ENCODE measurements around the gene DPP6. TPM values are rescaled to one million over a fixed set of nuclear protein-coding genes. Genes with fewer than 3 reads are reported as not detected.
A peak's percentile ranks its signal among the peaks of the same experiment; 100 is the strongest.

The DPP6 gene
- polyA plus RNA-seq, 1 of the 3 experiments (the other 2 are of a cell fraction) = not detected

DNA sequence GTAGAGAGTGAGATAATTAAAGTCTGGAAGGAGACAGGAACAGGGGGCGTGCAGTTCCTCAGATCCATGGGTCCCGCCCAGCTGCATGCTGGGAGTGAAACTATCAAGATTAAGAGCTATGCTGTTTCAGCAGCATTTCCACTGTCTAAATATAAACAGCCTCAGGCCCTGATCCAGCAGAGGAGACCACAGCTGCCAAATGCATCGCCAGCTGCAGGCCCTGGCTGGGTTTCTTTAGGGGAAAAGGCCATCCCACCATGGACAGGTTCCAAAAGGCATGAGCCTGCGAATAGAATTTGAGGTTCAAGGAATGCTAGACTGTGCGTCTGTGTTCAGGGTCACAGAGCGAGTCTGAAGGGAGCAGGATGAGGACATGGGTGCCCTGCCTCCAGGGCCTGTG lies 539.3 kb downstream of the DPP6 start:
- peaks cover 0 to 23% of the 10 kb centered on the region in 2 experiments; a peak in 1 of 4 replicates for H3K4me1 ChIP-seq (ENCODE audit: control insufficient read depth in 1 of 2, insufficient read depth in 2 of 2, low read depth in 1 of 2, low read length in 1 of 2)
- ChIA-PET CTCF (interaction anchor here (0.9 to 2.4 kb wide), 4 partner anchors 19 to 198 kb away, joined by 3 to 10 read pairs (median 5); no protein-coding TSS in a partner anchor), POLR2A (no interaction called here)
- H3K27me3 ChIP-seq (ENCODE audit: insufficient read depth) = no peaks in the 10 kb centered on the region
- TF ChIP-seq, protein P1, sequence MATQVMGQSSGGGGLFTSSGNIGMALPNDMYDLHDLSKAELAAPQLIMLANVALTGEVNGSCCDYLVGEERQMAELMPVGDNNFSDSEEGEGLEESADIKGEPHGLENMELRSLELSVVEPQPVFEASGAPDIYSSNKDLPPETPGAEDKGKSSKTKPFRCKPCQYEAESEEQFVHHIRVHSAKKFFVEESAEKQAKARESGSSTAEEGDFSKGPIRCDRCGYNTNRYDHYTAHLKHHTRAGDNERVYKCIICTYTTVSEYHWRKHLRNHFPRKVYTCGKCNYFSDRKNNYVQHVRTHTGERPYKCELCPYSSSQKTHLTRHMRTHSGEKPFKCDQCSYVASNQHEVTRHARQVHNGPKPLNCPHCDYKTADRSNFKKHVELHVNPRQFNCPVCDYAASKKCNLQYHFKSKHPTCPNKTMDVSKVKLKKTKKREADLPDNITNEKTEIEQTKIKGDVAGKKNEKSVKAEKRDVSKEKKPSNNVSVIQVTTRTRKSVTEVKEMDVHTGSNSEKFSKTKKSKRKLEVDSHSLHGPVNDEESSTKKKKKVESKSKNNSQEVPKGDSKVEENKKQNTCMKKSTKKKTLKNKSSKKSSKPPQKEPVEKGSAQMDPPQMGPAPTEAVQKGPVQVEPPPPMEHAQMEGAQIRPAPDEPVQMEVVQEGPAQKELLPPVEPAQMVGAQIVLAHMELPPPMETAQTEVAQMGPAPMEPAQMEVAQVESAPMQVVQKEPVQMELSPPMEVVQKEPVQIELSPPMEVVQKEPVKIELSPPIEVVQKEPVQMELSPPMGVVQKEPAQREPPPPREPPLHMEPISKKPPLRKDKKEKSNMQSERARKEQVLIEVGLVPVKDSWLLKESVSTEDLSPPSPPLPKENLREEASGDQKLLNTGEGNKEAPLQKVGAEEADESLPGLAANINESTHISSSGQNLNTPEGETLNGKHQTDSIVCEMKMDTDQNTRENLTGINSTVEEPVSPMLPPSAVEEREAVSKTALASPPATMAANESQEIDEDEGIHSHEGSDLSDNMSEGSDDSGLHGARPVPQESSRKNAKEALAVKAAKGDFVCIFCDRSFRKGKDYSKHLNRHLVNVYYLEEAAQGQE (IDR thresholded peaks at IDR 0.05; ENCODE audit: low read depth, low read length) = no peak
- TF ChIP-seq POLR2AphosphoS5 (IDR thresholded peaks at IDR 0.05; ENCODE audit: low read depth, low read length) = no peak
- TF ChIP-seq GATA2 (CRISPR knock-in tag; IDR thresholded peaks at IDR 0.05) = peak; percentile 57
- no peak for TF ChIP-seq TCF12 (IDR thresholded peaks at IDR 0.05)
- TF ChIP-seq CHD2 (IDR thresholded peaks at IDR 0.05; ENCODE audit: low read length, partially characterized antibody) = peak; percentile 20
- peak; percentile 92 for TF ChIP-seq FOXJ3 (CRISPR knock-in tag; IDR thresholded peaks at IDR 0.05)
- TF ChIP-seq EP300 (IDR thresholded peaks at IDR 0.05; ENCODE audit: borderline replicate concordance in 1 of 2, low read depth in 1 of 2, low read length in 1 of 2) = peak in 1 of 2 experiments; percentile 38; a peak in 1 of 4 replicates
- TF ChIP-seq, protein P2, sequence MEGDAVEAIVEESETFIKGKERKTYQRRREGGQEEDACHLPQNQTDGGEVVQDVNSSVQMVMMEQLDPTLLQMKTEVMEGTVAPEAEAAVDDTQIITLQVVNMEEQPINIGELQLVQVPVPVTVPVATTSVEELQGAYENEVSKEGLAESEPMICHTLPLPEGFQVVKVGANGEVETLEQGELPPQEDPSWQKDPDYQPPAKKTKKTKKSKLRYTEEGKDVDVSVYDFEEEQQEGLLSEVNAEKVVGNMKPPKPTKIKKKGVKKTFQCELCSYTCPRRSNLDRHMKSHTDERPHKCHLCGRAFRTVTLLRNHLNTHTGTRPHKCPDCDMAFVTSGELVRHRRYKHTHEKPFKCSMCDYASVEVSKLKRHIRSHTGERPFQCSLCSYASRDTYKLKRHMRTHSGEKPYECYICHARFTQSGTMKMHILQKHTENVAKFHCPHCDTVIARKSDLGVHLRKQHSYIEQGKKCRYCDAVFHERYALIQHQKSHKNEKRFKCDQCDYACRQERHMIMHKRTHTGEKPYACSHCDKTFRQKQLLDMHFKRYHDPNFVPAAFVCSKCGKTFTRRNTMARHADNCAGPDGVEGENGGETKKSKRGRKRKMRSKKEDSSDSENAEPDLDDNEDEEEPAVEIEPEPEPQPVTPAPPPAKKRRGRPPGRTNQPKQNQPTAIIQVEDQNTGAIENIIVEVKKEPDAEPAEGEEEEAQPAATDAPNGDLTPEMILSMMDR (IDR thresholded peaks at IDR 0.05) = no peak
- TF ChIP-seq RCOR1 (IDR thresholded peaks at IDR 0.05; ENCODE audit: low read length) = peak; percentile 71
- H3K9ac ChIP-seq = no peak overlapping the region
- no peaks in the 10 kb centered on the region for H3K79me2 ChIP-seq (ENCODE audit: insufficient read depth)
- 19% methylated on average over 6 of the region's 6 CpGs for WGBS (ENCODE audit: low lambda C conversion rate)
- no peak overlapping the region for H3K4me2 ChIP-seq
- no peaks in the 10 kb centered on the region for H3F3A ChIP-seq (replicated peaks; ENCODE audit: insufficient read depth)
- no peaks in the 10 kb centered on the region for H4K20me1 ChIP-seq (ENCODE audit: insufficient read depth)
- H3K36me3 ChIP-seq (replicated peaks in 1 of 2; ENCODE audit: control insufficient read depth in 1 of 2, insufficient read depth in 2 of 2, low read length in 1 of 2) = no peaks in the 10 kb centered on the region
- H3K4me3 ChIP-seq (ENCODE audit: low read depth in 2 of 2, low read length in 1 of 2) = no peak overlapping the region
- peaks cover 7% of the 10 kb centered on the region; the same call in 1 of the 2 replicates for H3K9me3 ChIP-seq
- peak overlapping the region in 1 of 2 experiments; percentile 39; a peak in 2 of 4 replicates for H3K27ac ChIP-seq (ENCODE audit: low read depth in 2 of 2, low read length in 1 of 2)
- DNase-seq = peak; percentile 77
- H2AFZ ChIP-seq (ENCODE audit: low read depth) = no peak overlapping the region
- H3K9me2 ChIP-seq = no peaks in the 10 kb centered on the region

DNA sequence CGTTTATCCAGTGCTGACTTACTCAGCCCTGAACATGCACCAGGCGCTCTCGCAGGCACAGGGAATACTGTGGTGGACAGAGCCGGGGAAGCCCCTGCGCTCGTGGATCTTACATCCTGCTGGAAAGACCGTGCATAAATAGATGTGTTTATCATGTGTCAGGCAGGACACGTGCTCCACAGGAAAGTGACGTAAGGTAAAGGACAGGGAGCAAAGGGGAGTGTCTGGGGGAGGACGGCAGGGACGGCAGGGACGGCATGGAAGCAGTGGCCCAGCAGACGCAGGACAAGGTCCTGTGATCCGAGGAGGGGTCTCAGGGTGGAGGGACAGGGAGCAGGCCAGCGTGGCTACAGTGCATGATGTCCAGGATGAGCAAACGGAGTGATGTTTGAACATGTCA lies 540.2 kb downstream of the DPP6 start:
- CTCF ChIA-PET = interaction anchor here (1.0 to 2.4 kb wide), 6 partner anchors 19 to 152 kb away, joined by 3 to 10 read pairs (median 3); no protein-coding TSS in a partner anchor
- POLR2A ChIA-PET = no interaction called here
- H3K4me1 ChIP-seq (ENCODE audit: control insufficient read depth in 1 of 2, insufficient read depth in 2 of 2, low read depth in 1 of 2, low read length in 1 of 2) = peaks cover 0 to 23% of the 10 kb centered on the region in 2 experiments; a peak in 1 of 4 replicates

More for the DNA sequence above, 540.2 kb downstream of the DPP6 start:
- H3K9ac ChIP-seq = no peak overlapping the region
- no peak overlapping the region for H3K4me2 ChIP-seq
- H3K9me3 ChIP-seq = peaks cover 7% of the 10 kb centered on the region; the same call in 1 of the 2 replicates
- H4K20me1 ChIP-seq (ENCODE audit: insufficient read depth) = no peaks in the 10 kb centered on the region
- H3K79me2 ChIP-seq (ENCODE audit: insufficient read depth) = no peaks in the 10 kb centered on the region
- no peak overlapping the region for H3K4me3 ChIP-seq (ENCODE audit: low read depth in 2 of 2, low read length in 1 of 2)
- no peaks in the 10 kb centered on the region for H3K27me3 ChIP-seq (ENCODE audit: insufficient read depth)
- no peak for DNase-seq
- no peaks in the 10 kb centered on the region for H3K36me3 ChIP-seq (replicated peaks in 1 of 2; ENCODE audit: control insufficient read depth in 1 of 2, insufficient read depth in 2 of 2, low read length in 1 of 2)
- no peak overlapping the region for H3K27ac ChIP-seq (ENCODE audit: low read depth in 2 of 2, low read length in 1 of 2)
- no peaks in the 10 kb centered on the region for H3F3A ChIP-seq (replicated peaks; ENCODE audit: insufficient read depth)
- H3K9me2 ChIP-seq = no peaks in the 10 kb centered on the region
- H2AFZ ChIP-seq (ENCODE audit: low read depth) = no peak overlapping the region
- TF ChIP-seq FOXJ3 (CRISPR knock-in tag; IDR thresholded peaks at IDR 0.05) (no peak), SIN3A (IDR thresholded peaks at IDR 0.05; ENCODE audit: borderline replicate concordance, low read depth, low read length) (no peak), MEF2A (IDR thresholded peaks at IDR 0.05; ENCODE audit: borderline replicate concordance, low read depth) (no peak), TCF12 (IDR thresholded peaks at IDR 0.05) (no peak), RAD21 (IDR thresholded peaks at IDR 0.05; ENCODE audit: low read length) (no peak), RCOR1 (IDR thresholded peaks at IDR 0.05; ENCODE audit: low read length) (no peak), NRF1 (IDR thresholded peaks at IDR 0.05; ENCODE audit: low read depth, low read length) (no peak)
- TF ChIP-seq, protein P3, sequence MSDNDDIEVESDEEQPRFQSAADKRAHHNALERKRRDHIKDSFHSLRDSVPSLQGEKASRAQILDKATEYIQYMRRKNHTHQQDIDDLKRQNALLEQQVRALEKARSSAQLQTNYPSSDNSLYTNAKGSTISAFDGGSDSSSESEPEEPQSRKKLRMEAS (IDR thresholded peaks at IDR 0.05; ENCODE audit: low read depth) = no peak
- TF ChIP-seq, protein P4, sequence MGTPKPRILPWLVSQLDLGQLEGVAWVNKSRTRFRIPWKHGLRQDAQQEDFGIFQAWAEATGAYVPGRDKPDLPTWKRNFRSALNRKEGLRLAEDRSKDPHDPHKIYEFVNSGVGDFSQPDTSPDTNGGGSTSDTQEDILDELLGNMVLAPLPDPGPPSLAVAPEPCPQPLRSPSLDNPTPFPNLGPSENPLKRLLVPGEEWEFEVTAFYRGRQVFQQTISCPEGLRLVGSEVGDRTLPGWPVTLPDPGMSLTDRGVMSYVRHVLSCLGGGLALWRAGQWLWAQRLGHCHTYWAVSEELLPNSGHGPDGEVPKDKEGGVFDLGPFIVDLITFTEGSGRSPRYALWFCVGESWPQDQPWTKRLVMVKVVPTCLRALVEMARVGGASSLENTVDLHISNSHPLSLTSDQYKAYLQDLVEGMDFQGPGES (IDR thresholded peaks at IDR 0.05; ENCODE audit: low read depth, low read length) = no peak
- WGBS (ENCODE audit: low lambda C conversion rate) = 52% methylated on average over 16 of the region's 16 CpGs
